HG03159 (cell line): Measurements from ENCODE around the gene OSBP.
"Not testable (repeated sequence)": the region's sequence is repeated elsewhere in the genome, so short reads cannot be mapped to it uniquely, and the experiment has no call there.

ENCODE experiments used
- ATAC-seq: cut with Tn5 transposase; IDR thresholded peaks from one replicate; pipeline ENCODE4 v1.9.1; 2021; ENCODE audit warnings: mild to moderate bottlenecking, moderate library complexity; ENCODE audit not compliant: unreplicated experiment

OSBP gene

GRCh38 chr11:59615637-59616395 is at the start of gene OSBP:
TSS of gene OSBP (minus strand) at chr11:59615774. CDS start at chr11:59615664, 110 bp downstream.
- ATAC-seq: peak; percentile 88

- ATAC-seq: no peak
These were observed 45.0 kb upstream of the OSBP start for GRCh38 chr11:59660621-59661020.

GRCh38 chr11:59659981-59660380 is 44.4 kb upstream of the OSBP start:
- ATAC-seq: no peak

GRCh38 chr11:59658036-59658435 is 42.5 kb upstream of the OSBP start:
- ATAC-seq: no peak

- ATAC-seq: no peak
These were observed 39.3 kb upstream of the OSBP start for GRCh38 chr11:59654893-59655292.

GRCh38 chr11:59647245-59647980 is 31.8 kb upstream of the OSBP start:
- no peak for ATAC-seq

GRCh38 chr11:59644528-59644927 is 29.0 kb upstream of the OSBP start:
- no peak for ATAC-seq

GRCh38 chr11:59643390-59643789 is 27.8 kb upstream of the OSBP start:
- no peak for ATAC-seq

GRCh38 chr11:59641156-59641555 is 25.6 kb upstream of the OSBP start:
- no peak for ATAC-seq

GRCh38 chr11:59630493-59630892 is 14.9 kb upstream of the OSBP start:
- no peak for ATAC-seq

GRCh38 chr11:59629996-59630395 is 14.4 kb upstream of the OSBP start:
- no peak for ATAC-seq

- ATAC-seq: not testable (repeated sequence)
These were observed 11.4 kb upstream of the OSBP start for GRCh38 chr11:59626969-59627368.

- no peak for ATAC-seq
These were observed 10.1 kb upstream of the OSBP start for GRCh38 chr11:59625703-59626102.

GRCh38 chr11:59617876-59618275 is 2.3 kb upstream of the OSBP start:
- ATAC-seq: no peak

- ATAC-seq: no peak
These were observed 915 bp upstream of the OSBP start for GRCh38 chr11:59616396-59616982.

GRCh38 chr11:59615120-59615636 is 396 bp downstream of the OSBP start:
- ATAC-seq: peak; percentile 14

- no peak for ATAC-seq
These were observed 1.1 kb downstream of the OSBP start for GRCh38 chr11:59614277-59615119.

- ATAC-seq: no peak
These were observed 3.7 kb downstream of the OSBP start for GRCh38 chr11:59611570-59612565.

- ATAC-seq: no peak
These were observed 5.3 kb downstream of the OSBP start for GRCh38 chr11:59610289-59610688.
